ENCODE results near the gene C1R.

- TF ChIP-seq SPI1 (IDR thresholded peaks at IDR 0.05; ENCODE audit: borderline replicate concordance, low read depth) = no peak
- TF ChIP-seq CTCF (IDR thresholded peaks at IDR 0.05; ENCODE audit: insufficient read depth, low read length) = no peak
- TF ChIP-seq POLR2AphosphoS5 (IDR thresholded peaks at IDR 0.05; ENCODE audit: low read depth) = no peak
These were observed 1.2 kb upstream of the C1R start for GRCh38 chr12:7093486-7093885.
